ENCODE results near the gene MELTF.
"Not testable (repeated sequence)": the region's sequence is repeated elsewhere in the genome, so short reads cannot be mapped to it uniquely, and the experiment has no call there.

The MELTF gene

DNA sequence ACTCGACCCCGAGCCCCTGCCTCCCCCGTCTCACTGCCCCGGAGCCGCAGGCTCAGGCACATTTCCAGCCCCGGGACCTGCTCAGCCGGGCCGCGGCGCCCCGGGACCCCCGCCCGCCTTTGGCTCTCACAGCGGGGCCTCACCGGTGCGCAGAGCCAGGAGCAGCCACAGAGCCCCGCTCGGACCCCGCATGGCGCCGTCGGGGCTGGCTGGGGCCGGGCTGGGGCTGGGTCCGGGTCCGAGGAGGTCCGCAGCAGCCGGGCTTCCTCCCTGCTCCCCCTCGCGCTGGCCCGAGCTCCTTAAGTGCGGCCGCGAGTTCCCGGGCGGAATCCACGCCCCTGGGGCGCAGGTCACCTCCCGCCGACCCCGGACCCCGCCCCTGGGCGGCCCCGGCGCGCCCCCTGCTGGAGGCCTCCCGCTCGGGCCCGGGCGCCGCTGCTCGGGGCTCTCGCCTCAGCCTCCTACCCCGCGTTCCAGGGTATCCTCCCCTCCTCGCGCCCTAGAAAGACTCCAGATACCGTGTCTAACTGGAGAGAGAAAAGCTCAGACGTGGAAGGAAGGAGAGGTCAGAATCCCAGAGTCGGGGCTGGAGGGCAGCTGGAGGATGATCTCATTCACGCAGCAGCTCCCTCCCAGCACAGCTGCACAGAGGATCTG is at the start of gene MELTF:
TSS of gene MELTF (minus strand) at position 307 of the 657 bp plus-strand sequence. CDS start at position 192, 115 bp downstream.
- in situ Hi-C loops (cut with HindIII; ENCODE audit: low pct_ligation_motif_present, low pct_unique_long_range_greater_than_20kb, low sequenced_read_pairs) = no loop called here
- peak; percentile 75 for DNase-seq

DNA sequence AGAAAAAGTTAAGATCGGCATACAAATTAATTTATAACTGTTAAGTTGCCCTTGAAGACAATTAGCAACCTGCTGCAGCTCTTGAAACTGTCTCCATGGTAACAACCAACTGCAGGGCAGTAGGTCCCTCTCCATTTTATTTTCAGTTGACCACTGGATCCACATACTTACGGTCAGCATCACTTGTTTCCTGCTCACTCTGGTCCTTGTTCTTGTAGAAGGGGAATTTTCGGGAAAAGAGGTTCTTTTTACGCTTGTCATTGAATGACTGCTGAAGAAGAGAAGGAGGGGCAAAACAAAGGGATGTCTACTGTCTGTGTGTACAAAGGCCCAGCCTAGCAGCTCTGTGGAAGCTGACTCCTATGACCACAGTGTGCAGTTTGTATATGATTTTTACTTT is 46.8 kb upstream of the MELTF start:
- in situ Hi-C loops (cut with HindIII; ENCODE audit: low pct_ligation_motif_present, low pct_unique_long_range_greater_than_20kb, low sequenced_read_pairs) = no loop called here

DNA sequence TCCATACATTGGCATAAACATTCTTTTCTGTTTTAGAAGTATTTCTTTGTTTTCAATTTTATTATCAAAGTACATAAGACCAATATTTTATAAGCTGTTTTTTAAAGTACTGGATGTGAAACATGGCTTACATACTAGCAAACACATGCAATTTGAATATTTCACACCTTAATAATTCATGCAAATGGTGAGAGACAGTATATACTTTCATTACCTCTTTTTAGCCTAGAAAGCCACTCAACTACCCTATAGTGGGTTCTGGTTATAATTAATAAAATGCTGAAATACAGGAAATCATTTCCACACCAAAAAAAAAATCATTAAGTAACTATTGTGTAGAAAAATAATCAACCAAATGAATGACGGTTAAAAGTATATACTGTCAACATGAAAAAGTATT is 38.5 kb upstream of the MELTF start:
- in situ Hi-C loops (cut with HindIII; ENCODE audit: low pct_ligation_motif_present, low pct_unique_long_range_greater_than_20kb, low sequenced_read_pairs) = no loop called here
- DNase-seq = no peak

More for the DNA sequence above, 46.8 kb upstream of the MELTF start:
- DNase-seq = no peak

DNA sequence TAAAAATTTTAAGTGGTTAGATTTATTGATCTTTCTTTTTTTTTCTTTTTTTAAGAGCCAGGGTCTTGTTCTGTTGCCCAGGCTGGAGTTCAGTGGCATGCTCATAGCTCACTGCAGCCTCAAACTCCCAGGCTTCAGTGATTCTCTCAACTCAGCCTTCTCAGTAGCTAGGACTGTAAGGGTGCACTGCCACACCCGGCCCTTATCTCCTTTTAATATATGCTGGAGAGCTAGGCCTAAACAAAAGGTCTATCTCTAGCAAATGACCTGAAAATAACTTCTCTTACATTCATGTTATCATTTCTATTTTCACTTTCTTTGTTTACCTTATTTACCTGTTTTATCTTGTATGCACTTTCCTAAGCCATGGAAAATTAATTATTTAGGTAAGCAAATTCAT is 35.2 kb upstream of the MELTF start:
- in situ Hi-C loops (cut with HindIII; ENCODE audit: low pct_ligation_motif_present, low pct_unique_long_range_greater_than_20kb, low sequenced_read_pairs) = no loop called here

DNA sequence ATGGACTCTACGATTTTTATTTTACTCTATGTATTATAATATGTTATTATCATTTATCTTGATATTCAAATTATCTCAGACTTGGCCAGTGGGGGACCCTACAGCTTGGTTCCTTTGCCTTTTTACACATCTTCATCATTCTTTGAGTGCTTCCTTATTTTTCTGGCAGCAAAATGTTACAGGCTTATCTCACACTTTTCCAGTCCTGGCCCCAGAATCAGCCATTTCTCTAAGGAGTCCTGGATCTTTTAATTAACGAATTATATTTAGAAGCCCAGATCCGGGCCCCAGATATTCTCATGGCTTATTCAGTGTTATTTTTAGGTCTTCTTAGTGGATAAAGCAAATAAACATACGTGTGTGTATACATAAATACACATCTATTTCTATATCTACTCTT is 32.8 kb upstream of the MELTF start:
- in situ Hi-C loops (cut with HindIII; ENCODE audit: low pct_ligation_motif_present, low pct_unique_long_range_greater_than_20kb, low sequenced_read_pairs) = no loop called here

More for the DNA sequence above, 35.2 kb upstream of the MELTF start:
- DNase-seq = no peak

GRCh38 chr3:197051637-197052036 is 22.0 kb upstream of the MELTF start:
- in situ Hi-C loops (cut with HindIII; ENCODE audit: low pct_ligation_motif_present, low pct_unique_long_range_greater_than_20kb, low sequenced_read_pairs); DNase-seq: not testable (repeated sequence)

More for the DNA sequence above, 32.8 kb upstream of the MELTF start:
- DNase-seq = no peak

DNA sequence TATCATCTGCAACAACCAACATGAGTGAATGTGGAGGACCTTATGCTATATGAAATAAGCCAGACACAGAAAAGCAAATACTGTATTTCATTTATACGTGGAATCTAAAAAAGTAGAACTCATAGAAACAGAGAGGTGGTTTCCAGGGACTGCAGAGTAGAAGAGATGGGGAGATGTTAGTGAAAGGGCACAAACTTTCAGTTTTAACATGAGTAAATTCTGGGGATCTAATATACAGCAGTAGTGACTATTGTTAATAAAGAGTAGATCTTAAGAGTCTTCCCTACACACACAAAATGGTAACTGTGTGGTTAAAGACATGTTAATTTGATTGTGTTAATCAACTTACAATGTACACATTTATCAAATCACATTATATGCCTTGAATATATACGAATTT is 20.9 kb upstream of the MELTF start:
- DNase-seq = no peak
- in situ Hi-C loops (cut with HindIII; ENCODE audit: low pct_ligation_motif_present, low pct_unique_long_range_greater_than_20kb, low sequenced_read_pairs) = no loop called here

DNA sequence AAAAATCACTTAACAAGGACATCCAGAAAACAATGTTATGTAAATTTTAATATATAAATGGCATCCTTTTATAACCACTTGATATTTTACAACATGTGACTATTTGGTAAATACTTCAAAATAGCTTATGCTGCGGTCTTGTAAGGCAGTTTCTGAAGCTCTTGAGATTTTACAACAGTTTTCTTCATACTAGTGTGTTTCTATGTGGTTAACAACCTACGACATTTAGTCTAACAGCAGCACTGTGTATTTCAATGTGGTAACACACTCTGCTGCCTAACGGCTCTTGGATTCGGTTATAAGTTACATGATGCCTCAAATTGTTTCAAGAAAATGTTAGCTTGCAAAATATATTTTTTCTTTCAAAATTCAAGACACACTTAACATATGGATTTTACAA is 12.9 kb upstream of the MELTF start:
- in situ Hi-C loops (cut with HindIII; ENCODE audit: low pct_ligation_motif_present, low pct_unique_long_range_greater_than_20kb, low sequenced_read_pairs) = no loop called here
- no peak for DNase-seq

GRCh38 chr3:197041875-197042488 is 12.4 kb upstream of the MELTF start:
- no peak for DNase-seq
- in situ Hi-C loops (cut with HindIII; ENCODE audit: low pct_ligation_motif_present, low pct_unique_long_range_greater_than_20kb, low sequenced_read_pairs) = no loop called here

- DNase-seq = no peak
- in situ Hi-C loops (cut with HindIII; ENCODE audit: low pct_ligation_motif_present, low pct_unique_long_range_greater_than_20kb, low sequenced_read_pairs) = no loop called here
Measured at GRCh38 chr3:197040658-197041057, 11.0 kb upstream of the MELTF start.

- in situ Hi-C loops (cut with HindIII; ENCODE audit: low pct_ligation_motif_present, low pct_unique_long_range_greater_than_20kb, low sequenced_read_pairs) = no loop called here
- no peak for DNase-seq
Measured at GRCh38 chr3:197038679-197039462, 9.3 kb upstream of the MELTF start.

DNA sequence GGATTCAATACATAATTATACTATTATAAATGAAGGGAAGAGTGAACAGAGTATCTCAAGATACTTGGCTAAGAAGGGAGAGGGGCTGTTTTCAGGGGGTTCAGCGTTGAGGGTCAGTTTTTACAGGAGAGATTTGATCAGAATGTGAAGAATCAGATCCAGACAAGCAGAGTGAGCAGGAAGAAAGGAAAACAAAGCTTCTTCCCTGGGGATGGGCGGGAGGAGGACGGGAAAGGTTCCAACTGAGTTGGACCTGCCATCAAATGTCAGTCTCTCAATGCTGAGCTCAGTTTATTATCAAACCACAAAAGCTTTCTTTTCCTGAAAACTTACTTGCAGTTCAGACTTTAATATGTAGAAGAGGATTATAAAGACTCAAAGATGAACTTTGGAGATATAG is 6.0 kb upstream of the MELTF start:
- no peak for DNase-seq
- in situ Hi-C loops (cut with HindIII; ENCODE audit: low pct_ligation_motif_present, low pct_unique_long_range_greater_than_20kb, low sequenced_read_pairs) = no loop called here

GRCh38 chr3:197034778-197035177 is 5.2 kb upstream of the MELTF start:
- DNase-seq; in situ Hi-C loops (cut with HindIII; ENCODE audit: low pct_ligation_motif_present, low pct_unique_long_range_greater_than_20kb, low sequenced_read_pairs): not testable (repeated sequence)

DNA sequence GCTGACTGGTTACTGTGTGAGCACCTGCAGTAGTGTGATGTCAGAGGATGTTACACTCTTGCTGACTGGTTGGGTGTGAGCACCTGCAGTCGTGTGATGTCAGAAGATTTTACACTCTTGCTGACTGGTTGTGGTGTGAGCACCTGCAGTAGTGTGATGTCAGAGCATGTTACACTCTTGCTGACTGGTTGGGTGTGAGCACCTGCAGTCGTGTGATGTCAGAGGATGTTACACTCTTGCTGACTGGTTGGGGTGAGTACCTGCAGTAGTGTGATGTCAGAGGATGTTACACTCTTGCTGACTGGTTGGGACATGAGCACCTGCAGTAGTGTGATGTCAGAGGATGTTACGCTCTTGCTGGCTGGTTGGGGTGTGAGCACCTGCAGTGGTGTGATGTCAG is 4.1 kb upstream of the MELTF start:
- DNase-seq; in situ Hi-C loops (cut with HindIII; ENCODE audit: low pct_ligation_motif_present, low pct_unique_long_range_greater_than_20kb, low sequenced_read_pairs): not testable (repeated sequence)

DNA sequence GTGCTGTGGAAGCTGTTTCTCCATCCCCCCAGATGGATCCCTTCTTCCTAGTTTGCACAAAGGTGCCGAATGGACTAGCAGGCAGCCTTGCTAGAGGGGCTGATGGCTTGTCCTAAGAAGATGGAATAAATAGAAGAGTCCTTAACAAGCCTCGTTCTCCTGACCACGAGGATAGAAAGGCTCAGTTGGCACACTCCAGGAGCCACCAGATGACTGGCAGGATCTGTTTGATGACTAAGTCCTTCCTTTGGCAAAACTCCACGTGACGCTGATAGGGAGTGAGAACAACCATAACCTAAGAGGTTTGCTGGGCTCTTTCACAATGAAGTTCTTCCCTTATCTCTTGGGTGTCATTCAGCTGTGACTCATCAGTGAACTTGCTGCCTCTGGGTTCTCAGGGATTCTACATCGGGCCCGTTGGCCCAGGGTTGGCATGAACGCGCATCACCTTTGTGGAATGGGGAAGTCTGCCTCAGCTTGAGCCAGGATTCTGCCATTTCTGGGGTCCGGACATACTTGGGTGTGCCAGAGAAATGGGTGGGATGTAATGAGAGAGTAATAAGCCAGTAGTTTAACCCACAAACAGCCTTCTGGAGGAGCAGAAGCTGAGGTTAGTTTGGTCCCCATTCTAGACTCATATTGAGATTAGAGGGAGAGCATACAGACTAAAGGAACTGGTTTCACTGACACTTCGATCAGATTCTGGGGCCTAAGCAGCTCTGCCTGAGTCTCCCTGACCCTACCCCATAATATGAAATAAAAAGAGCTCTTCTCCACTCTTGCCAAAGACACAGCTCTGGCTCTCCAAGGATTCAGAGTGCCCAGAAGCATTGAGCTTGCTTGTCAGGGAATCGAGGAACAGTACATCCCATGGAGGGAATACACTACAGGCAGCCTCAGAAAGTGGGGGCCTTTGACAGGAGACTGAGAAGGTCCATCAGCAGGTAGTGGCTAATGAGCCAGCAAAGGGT is 2.0 kb upstream of the MELTF start:
- DNase-seq = peak; percentile 96
- in situ Hi-C loops (cut with HindIII; ENCODE audit: low pct_ligation_motif_present, low pct_unique_long_range_greater_than_20kb, low sequenced_read_pairs) = no loop called here

DNA sequence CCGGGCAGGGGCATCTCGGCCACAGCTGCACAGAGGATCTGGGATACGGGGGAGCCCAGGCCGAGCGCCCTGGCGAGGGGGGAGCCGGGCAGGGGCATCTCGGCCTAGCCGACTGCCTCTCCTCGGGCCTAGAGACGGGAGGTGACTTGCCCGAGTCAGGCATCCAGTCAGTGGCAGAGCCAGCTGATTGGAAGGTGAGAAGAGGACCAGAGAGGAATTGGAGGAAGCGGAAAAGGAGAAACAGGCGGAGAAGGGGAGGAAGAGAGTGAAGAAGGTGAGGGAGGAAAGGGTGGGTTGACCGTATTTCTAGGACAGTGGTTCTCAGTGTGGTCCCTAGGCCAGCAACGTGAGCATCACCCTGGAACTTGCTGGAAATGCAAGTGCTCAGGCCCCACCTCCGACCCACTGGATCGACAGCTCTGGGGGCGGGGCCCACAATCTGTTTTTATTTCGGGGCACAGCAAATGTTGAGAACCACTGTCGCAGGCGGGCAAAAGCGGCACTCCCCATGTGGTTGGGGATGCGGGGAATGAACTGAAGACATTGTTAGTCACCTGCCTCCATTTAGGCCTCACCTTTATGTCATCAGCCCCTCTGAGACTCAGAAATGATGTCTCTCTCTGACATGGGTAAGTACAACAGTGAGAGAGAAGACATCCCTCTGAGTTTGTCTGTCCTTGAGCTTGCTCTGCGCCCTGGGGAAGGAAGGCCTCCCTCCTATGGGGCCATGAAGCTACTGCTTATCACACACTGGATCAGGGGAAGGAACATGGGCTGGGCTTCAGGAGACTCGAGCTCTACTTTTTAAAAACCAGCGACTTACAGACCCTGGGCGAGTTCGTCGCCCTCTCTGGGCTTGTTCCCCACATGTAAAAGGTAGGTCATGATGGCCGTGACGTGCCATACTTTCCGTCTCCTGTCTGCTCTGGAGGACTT is 1.0 kb upstream of the MELTF start:
- no peak for DNase-seq
- in situ Hi-C loops (cut with HindIII; ENCODE audit: low pct_ligation_motif_present, low pct_unique_long_range_greater_than_20kb, low sequenced_read_pairs) = no loop called here

GRCh38 chr3:197028728-197029510 is 698 bp downstream of the MELTF start:
- DNase-seq = peak; percentile 12
- in situ Hi-C loops (cut with HindIII; ENCODE audit: low pct_ligation_motif_present, low pct_unique_long_range_greater_than_20kb, low sequenced_read_pairs) = no loop called here

Data from ACHN (cell line).